CD1c-positive myeloid dendritic cell (primary cell): Measurements from ENCODE around the gene RAI1.

Source experiments
- DNase-seq: peaks from one replicate; pipeline ENCODE4 v3.0.0-alpha.2; 2016; ENCODE audit errors: extremely low spot score

The RAI1 gene

DNA sequence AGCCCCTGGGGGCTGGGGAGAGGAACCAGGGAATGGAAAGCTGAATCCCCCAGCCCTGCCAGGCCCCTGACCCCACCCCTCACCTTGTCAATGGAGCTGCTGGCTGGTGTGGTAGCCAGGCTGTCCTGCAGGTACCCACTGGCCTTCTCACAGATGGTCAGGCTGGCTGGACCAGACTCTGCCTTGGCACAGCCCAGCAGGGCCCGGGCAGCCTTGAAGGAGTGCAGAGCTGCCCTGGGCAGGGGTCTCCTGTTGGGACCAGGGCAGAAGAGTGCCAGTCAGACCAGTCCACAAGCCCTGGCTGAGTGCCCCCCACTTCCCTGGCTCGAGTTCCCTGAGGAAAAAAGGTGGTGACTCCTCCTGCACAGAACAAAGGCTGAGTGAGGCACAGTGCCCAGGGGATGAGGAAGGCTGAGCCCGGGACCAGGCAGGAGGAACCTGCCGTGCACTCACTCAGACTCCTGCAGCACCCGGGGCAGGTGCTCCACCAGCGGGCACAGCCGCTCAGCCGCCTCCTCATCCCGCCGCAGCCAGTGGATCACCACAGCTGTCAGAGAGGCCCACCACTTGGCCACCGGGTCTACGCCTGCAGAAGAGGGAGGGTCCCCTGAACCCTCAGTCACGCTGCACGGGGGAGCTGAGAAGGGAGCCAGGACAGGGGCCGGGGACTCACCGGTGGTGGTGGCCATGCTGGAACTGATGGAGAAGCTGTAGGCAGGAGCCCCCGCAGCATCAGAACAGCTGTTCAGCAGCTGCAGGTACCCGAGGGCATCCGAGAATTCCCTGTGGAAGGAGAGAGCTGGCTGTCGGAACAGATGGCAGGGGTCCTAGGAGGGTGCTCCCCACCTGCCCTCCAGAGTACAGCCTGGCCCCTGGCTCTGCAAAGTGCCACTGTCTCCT, 133.2 kb downstream of the RAI1 start:
- DNase-seq, result no peak

DNA sequence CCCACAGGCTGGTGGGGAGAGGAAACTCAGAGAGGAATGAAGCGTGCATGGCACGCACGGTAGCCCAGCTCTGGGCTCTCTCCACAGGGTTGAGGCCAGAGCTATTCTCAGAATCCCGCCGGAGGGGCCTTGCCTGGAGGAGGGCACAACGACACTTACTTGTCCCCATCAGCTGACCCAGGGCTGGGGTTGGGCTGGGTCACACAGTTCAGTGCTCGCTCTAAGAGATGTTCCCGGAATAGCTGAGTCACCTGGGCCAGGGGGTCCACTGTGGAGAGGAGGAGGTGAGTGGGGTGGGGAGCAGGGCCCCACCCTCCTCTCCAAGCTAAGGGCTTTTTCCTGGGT, 133.8 kb downstream of the RAI1 start:
- no peak for DNase-seq

DNA sequence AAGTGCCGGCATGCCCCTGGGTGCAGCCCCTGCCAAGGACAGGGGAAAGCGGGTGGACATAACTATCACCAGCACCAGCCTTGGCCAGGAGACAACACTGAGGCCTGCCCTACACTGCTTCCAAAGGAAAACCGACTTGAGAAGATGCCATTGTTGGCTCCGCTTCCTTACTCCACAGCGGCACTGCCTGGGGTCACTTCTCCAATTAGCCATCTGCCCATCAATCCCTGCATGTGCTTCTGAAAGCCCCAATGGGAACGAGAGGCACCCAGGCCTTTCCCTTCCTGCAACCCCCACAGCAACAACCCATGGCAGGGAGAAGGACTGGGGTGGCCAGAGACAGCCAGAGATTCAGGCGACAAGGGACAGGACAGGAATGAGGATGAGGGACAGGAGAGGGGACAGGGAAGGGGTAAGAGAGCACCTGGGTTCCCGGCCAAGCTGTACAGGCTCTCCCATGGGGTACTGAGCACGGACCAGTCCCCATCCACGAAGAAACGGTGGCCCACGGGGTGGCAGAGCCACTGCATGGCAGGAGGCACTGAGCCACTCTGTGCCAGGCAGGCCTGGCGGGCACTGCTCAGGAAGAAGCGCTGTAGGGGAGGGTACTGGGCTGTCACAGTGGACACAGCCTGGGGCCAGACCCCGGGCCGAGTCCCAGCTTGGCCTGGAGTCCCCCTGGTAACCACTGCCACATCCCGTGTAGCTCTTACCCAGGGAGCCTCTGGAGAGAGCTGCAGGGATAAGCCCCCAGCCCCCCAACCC, 134.4 kb downstream of the RAI1 start:
- DNase-seq, result no peak

DNA sequence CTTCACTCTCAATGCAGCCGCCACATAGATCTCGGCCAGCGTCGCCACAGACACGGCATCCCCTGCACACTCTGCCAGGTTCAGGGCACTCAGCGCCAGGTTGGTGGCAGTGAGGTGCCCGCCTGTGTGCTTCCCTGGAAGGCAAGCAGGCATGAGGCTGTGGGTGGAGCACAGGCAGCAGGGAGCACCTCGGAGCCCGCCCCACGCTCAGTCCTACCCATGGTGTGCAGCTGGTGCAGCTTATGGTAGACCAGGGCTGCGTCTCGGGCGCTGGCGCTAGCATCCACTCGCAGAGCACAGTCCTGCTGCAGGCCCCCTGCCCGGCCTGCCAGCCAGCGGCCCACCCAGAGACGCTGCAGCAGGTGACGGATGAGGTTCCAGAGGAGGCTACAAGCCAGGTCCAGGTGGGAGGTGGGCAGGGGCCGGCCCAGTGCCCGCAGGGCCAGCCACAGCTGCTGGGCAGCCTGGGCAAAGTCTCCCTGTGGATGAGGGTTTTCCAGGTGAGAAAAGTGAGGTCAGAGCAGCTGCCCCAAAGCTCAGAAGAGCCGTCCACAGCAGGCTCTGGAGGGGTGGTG, 135.1 kb downstream of the RAI1 start:
- no peak for DNase-seq

DNA sequence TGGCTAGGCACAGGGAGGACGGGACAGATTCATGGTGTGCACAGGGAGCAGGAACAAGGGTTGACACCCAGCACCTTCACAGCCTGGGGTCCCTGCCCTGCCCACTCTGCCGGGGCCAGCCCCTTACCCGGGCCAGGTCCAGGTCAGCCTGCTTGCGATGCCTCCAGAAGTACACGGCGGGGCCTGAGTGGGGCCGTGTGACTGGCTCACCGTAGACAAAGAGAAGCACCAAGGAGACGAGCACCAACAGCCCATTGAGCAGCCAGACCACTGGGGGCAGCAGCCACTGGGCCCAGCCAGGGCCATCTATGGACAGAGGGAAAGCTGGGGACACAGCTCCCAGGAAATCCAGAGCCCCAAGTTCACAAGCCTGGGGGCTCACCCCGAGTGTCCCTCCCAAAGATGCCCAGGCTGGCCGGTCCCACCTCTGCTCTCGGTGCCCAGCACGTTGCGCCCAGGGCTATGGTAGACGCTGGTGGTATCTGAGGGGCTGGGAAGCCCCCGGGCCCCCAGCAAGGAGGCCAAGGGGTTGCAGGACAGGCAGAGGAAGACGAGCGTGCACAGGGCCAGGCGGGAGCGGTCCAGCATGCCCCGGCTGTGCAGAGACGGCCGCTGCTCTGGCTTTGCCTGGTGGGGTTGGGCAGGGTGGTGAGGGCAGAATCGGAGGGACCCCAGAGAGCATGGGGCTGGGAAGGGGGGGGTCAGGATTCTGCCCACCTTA, 135.7 kb downstream of the RAI1 start:
- DNase-seq, result no peak

DNA sequence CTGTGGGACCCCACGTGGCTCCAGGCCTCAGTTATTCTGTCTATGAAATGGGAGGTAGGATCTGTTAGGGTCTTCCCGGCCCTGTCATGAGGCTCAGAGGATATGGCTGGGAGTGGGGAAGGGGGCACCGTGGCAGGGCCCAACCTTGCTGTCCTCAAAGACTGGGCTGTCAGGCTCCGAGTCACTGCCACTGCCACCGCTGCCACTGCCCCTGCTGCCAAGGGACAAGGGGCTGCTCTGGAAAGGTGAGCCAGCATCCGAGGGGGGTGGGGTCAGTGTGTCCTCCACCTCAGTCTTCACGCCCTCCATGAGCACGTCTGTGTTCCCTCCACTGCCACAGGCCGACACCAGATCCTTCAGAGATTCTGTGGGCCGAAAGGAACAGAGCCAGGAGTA, 136.3 kb downstream of the RAI1 start:
- no peak for DNase-seq

DNA sequence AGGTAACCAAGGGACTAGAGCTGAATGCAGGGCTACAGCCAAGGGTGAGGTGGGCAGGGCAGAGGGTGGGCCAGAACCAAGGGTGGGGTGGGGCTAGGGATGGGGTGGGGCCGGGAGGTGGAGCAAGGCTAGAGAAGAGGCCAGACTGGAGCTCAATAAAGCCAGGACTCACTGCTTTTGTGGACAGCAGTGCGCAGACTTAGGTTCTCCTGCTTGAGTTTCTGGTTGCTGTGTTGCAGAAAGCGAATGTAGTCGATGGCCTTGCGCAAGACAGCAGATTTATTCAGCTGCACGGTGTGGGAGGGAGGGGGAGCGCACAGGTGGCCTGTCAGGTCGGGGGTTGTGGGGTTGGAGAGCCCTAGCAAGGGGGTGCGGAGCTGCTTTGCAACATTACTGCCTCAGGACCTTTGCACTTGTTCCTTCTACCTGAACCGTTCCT, 136.8 kb downstream of the RAI1 start:
- peak; percentile 16 for DNase-seq

DNA sequence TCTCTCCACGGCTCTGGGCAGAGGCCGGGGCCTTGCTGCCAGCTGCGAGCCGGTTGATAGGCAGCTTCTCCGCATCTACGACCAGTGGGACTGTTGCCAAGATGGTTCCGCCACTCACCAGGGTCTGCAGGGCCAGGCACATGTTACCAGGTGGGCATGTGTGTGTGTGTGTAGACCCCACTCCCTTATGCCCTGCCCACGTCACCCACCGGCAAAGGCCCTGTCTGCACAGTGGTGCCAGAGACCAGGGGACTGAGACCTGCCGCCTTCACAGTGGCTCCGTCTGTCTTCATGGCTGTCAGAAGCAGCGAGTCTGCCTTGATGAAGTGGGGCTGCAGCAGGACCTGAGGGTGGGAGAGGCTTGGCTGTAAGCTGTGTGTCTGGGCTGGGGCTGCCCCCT, 137.9 kb downstream of the RAI1 start:
- DNase-seq, result no peak

DNA sequence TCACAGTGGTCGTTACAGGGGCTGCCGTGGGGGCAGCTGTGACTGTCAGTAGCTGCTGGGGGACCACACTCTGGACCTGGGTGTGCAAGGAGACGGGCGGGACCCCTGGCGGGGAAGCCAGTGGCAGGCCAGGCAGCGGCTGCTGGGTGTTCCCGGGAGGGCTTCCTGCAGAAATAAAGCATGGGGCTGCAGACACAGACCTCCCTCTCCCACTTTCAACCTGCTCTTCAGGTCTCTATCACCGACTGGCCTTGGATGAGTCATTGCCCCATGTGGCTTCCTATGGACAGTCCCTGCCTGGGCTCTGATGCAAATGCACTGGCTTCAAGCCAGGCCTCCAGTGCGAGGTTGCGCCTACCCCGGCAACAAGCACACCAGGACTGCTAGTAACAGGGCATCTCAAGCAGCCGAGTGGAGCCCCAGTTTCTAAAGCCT, 138.3 kb downstream of the RAI1 start:
- peak; percentile 72 for DNase-seq

DNA sequence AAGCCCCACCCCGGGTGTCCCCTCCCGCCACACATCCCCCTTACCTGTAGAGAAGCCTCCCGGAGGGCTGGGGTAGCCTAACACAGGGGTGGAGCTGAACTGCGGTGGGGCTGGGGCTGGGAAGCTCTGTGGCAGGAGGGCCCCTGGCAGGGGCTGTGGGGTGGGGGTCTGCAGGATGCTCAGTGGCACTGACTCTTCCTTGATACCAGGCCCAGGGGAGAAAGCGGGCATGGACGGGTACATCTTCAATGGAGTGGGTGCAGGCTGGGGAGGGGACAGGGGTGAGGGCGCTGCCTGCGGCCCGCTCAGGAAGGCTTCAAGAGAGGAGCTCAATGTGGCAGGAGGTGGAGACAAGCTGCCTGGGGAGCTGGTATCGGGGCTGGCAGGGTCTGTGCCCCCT, 138.8 kb downstream of the RAI1 start:
- DNase-seq, result no peak

DNA sequence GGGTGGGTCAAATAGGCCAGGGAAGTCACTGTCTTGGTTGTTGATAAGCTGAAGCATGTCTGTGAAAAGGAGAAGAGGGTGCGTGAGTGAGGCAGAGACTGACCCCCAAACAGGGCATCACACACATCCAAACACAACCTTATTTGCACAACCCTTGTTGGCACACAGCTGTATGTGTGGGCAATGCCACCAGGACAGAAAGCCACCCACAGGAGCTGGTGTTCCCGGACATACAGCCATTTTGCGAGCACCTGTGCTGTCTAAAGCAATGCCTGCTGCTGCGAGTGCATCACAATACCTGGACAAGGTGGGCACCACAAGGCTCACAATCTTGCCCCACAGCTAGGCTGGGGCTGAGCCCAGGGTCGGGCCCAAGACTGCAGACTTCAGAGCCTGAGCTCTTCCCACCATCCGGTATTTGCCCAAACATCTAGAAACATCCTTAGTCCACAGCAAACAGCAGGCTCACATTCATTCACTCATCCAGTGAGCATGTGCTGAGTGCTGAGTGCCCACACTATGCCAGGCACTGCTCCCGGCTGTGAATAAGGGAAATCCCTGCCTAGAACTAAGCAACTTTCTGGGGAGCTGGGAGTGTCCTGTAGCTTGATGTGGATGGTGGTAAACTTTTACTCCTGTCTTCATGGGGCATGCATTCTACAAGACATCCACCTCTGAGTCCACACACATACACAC, 139.4 kb downstream of the RAI1 start:
- no peak for DNase-seq

DNA sequence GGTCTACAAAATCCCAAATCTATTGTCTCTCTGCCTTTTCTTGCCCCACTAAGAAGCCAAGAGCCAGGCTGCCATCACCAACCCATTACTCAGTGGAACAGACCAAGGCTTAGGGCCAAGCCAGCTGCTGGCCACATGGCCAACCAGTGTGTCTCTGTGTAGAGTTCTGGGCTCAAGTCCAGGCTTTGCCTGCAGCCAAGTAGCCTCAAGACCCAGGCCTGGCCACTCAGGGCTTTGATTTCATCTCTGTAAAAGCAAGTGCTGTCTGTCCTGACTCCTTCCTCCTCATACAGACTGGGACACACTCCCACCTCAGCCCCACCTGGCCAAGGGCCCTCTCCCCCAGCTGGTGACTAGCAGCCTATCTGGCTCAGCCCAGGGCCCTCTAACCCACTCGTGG, 140.9 kb downstream of the RAI1 start:
- no peak for DNase-seq

DNA sequence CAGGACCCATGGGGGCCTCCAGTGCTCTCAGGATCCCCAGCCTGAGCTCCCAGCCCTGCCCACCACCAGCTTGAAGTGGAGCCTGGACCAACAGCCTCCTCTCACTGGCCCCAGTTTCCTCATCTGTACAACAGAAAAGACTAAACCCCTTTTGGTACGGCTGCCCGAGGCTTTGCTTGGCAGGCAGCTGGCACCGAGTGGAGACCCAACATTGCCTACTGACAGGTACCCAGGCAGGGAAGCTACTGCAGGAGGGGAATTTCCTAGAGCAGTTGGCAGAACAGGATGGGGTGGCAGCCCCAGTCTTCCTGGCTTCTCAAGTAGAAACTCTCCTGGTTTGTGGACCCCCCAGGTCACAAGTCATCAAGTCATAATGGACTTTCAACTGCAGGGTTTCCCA, 141.4 kb downstream of the RAI1 start:
- no peak for DNase-seq

DNA sequence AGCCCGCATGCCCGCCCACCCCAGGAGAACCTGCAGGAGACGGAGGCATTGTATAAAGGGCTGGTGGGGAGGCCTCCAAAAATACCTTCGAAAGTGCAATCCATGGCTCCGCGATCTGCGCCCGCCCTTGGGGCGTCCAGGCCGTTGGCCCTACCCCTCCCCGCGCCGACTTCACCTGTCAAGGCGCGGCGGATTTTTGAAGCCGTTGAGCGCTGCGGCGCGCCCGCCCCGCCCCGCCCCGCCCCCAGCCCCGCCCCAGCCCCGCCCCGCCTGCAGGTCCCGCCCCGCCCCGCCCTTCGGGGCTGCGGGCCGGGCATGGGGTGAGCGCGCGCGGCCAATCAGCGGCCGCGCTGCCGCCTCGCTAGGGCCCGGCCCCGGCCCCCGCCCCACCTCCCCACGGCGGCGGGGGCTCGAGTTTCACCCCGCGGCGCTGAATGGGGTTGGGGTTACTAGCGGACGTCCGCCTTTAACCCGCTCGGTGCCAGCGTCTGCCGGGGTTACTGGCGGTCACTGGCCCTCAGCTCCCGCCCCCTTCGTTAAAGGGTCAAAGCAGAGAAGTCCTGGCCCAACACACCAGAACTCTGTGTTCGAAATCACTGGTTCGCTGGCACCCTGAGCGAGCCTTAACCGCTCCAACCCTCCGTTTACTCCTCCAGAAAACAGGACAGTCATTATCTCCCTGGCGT, 142.3 kb downstream of the RAI1 start:
- DNase-seq, result peak; percentile 93

DNA sequence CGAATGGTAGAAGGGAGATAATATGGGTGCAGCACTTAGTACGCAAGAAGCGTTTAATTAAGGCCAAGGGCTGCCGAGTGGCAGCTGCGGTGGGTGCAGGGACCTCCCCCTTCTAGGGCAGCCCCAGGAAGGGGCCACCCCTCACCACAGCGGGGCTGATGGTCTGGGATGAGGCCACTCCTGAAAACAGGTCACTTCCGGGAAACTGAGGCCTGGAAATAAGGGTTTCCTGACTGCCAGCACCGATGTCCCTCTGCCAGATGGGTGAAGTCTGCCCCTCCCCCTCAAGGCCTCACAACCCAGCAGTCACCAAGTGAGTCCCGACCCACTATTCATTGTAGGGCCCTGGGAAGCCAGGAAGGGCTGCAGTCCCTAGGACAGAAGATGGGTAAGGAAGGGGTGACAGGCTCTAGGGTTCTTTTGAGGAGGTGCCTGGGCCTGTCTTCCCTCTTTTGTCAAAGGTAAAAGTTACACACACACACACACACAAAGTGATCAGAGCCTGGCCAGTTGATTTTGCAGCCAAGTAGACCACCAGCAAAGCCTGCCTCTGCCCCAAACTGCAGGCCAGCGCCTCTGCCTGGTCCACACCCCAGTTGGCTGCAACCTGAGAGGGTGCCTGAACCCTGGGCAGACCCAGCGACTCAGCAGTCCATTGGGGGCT, 143.0 kb downstream of the RAI1 start:
- DNase-seq, result no peak

DNA sequence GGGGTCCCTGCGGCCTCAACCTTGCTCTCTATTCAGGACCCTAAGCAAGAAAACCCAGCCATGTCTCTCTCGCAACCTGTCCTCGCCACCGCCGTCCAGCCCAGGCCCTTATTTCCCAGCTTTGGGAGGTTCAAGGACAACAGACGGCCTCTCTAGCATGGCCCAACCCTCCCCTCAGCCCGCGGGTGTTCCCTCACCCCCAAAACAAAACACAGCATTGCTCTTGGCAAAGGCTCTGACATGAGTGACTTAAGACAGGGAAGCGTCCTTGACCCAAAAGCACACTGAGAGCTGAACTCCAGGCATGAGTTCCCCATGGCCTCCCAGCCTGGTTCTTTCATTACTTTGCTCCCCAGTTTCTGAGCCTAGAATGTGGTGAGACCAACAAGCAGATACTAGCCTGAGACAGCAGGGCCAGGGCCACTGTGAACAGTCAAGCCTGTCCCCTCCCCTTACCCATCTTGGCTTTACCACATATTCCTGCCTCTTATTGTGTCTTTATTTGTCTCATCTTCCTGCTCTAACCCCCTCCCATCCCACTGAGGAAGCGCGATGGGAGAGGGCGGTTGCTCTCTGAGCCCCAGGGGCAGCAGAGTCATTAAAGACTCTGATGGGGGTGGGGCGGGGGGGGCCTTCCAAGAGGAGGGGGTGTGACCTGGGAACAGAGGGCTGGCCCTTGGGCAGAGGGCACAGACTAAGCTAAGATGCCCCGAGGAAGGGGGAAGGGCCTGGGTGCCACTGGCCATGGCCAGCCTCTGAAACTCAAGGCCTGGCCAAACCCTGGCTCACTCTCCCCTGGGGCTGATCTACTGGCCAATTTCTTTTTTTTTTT, 143.7 kb downstream of the RAI1 start:
- DNase-seq, result peak; percentile 31

DNA sequence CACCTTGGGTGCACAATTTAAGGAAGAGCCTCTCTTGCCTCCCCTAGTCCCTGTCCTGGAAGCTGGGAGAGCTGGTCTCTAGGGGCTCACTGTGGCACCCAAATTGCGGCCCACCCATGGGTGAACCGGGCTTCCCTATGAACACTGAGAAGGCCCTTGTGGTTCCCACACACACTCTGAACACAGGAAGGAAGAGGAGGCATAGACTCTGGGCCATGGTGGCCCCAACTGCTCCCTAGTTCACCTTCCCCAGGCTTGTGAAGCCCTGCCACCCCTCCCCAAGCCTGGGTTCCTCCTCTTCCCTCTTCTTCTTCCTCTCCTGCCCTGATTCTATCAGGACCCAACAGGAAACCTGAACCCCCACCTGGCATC, 145.1 kb downstream of the RAI1 start:
- DNase-seq, result peak; percentile 23

DNA sequence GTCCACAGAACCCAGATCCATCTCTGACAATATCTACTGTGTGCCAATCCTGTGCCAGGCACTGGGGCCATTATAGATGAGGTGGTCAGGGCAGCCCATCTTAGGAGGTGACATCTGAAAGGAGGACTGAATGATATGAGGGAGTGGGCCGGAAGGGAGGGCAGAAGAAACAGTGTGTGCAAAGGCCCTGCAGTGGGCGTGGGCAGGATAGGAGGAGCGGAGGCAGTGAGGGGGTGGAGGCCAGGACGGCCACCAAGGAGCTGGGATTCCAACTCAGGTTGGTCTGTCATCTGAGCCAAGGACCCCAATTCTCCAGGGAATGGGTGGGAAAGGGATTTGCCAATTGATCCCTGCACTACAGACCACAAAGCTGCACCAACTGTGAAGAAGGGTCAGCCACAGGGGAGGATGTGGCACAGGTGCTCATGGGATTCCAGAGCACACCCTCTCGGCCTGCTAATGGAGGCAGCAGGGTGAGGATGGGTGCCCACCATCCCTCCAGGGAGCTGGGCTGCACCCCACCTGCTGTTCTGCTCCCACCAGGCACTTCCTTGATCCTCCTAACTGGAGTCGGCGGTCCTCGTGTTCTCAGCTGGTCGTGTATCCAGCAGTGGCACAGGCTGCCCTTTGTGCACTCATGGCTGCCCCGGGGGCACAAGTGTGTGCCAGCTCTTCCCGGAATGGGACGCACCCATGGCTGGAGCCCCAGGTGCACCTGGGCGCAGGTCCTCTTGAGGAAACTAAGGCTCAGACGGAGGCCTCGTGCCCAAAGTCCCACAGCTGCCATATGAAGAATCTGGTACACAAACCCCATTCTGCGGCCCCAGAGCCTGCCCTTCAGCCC, 145.9 kb downstream of the RAI1 start:
- DNase-seq, result no peak
